A549 (cell line): ENCODE measurements around the gene IRF6. TPM values are rescaled to one million over a fixed set of nuclear protein-coding genes. Genes with fewer than 3 reads are reported as not detected.

ENCODE experiments used
- ATAC-seq, 2 experiments: fragments of 200-7000 bp in 1 of 2; fragments of >200 bp in 1 of 2; cut with Nextera tagmentation in 1 of 2; cut with Tn5 transposase in 1 of 2; 3 replicates each; pipeline versions ENCODE4 v1.8.0 to v1.9.1; 2018 to 2020; ENCODE audit warnings: mild to moderate bottlenecking in 1 of 2, moderate library complexity in 1 of 2
- CTCF ChIA-PET: fragments of 300-600 bp; sonication (Branson Sonifier 250); formaldehyde crosslinking; extraction: SDS; loops from one replicate; lab custom pipeline; 2021; ENCODE audit warnings: antibody characterized with exemption, inconsistent platforms; lab: Yijun Ruan, JAX
- POLR2A ChIA-PET: fragments of 350-600 bp; formaldehyde crosslinking; extraction: SDS; loops from one replicate; lab custom pipeline; 2021; ENCODE audit warnings: antibody characterized with exemption, inconsistent platforms; lab: Yijun Ruan, JAX
- DNase-seq, 2 experiments: peaks; one replicate each; pipeline versions ENCODE4 v3.0.0 to v3.0.0-alpha.2; 2011 to 2016; ENCODE audit warnings: low read depth in 1 of 2, low spot score in 1 of 2
- FAIRE-seq: peaks from 2 replicates; lab custom pipeline; 2011; peaks lifted over from hg19 to GRCh38; lab: Jason Lieb, UNC
- H3K27ac ChIP-seq, 2 experiments: fragments of >200 bp; sonication (Bioruptor Twin); formaldehyde crosslinking; 3 replicates each; pipeline ENCODE4 v1.5.1; 2016 to 2017
- H3K4me1 ChIP-seq: fragments of >200 bp; sonication (Bioruptor Twin); formaldehyde crosslinking; 3 replicates; pipeline ENCODE4 v1.6.1; 2016
- H3K4me2 ChIP-seq: fragments of >200 bp; sonication (Bioruptor Twin); formaldehyde crosslinking; 3 replicates; pipeline ENCODE4 v1.6.1; 2016
- H3K4me3 ChIP-seq: fragments of >200 bp; sonication (Bioruptor Twin); formaldehyde crosslinking; 3 replicates; pipeline ENCODE4 v1.5.1; 2016
- H3K9me3 ChIP-seq: fragments of >200 bp; sonication (Bioruptor Twin); formaldehyde crosslinking; 3 replicates; pipeline ENCODE4 v1.6.1; 2016
- CBX8 ChIP-seq: fragments of 200-600 bp; sonication (generic); IDR thresholded peaks from 2 replicates; pipeline ENCODE4 v1.6.1; 2016
- CEBPB ChIP-seq, 2 experiments: fragments of >200 bp in 1 of 2; sonication (Bioruptor Twin) in 1 of 2; formaldehyde crosslinking in 1 of 2; IDR thresholded peaks; 2 replicates each; pipeline ENCODE4 v1.6.1; 2012 to 2016
- EHF ChIP-seq: fragments of 250-450 bp; sonication (Bioruptor Pico); IDR thresholded peaks from 2 replicates; pipeline ENCODE4 v1.5.0; 2020; ENCODE audit warnings: mild to moderate bottlenecking
- EP300 ChIP-seq, 2 experiments: fragments of >200 bp; sonication (Bioruptor Twin); formaldehyde crosslinking; IDR thresholded peaks; 2 replicates in 1 of 2; 3 replicates in 1 of 2; pipeline ENCODE4 v1.6.1; 2016 to 2017
- ESRRA ChIP-seq: fragments of 150-350 bp; IDR thresholded peaks from 2 replicates; pipeline ENCODE4 v1.6.1; 2014; ENCODE audit warnings: mild to moderate bottlenecking, low read length, borderline replicate concordance
- FOXS1 ChIP-seq: fragments of 250-450 bp; sonication (Bioruptor Pico); IDR thresholded peaks from 2 replicates; pipeline ENCODE4 v1.5.0; 2020; ENCODE audit warnings: mild to moderate bottlenecking, moderate library complexity
- GATA3 ChIP-seq: IDR thresholded peaks from 2 replicates; pipeline ENCODE4 v1.6.1; 2012; ENCODE audit warnings: borderline replicate concordance
- HES2 ChIP-seq: fragments of >200 bp; sonication (Bioruptor Twin); formaldehyde crosslinking; IDR thresholded peaks from 2 replicates; pipeline ENCODE4 v1.6.1; 2016
- HOXB5 ChIP-seq: fragments of 250-450 bp; sonication (Bioruptor Pico); IDR thresholded peaks from 2 replicates; pipeline ENCODE4 v1.5.0; 2020; ENCODE audit warnings: mild to moderate bottlenecking, moderate library complexity
- KDM5A ChIP-seq: fragments of 200-600 bp; sonication (generic); IDR thresholded peaks from 2 replicates; pipeline ENCODE4 v1.6.1; 2016; ENCODE audit warnings: antibody characterized with exemption, mild to moderate bottlenecking
- MAFK ChIP-seq: fragments of 450-650 bp; IDR thresholded peaks from 2 replicates; pipeline ENCODE4 v1.6.1; 2014; ENCODE audit not compliant: partially characterized antibody
- MAZ ChIP-seq: fragments of 150-350 bp; IDR thresholded peaks from 2 replicates; pipeline ENCODE4 v1.6.1; 2014; ENCODE audit warnings: antibody characterized with exemption, low read depth, low read length, borderline replicate concordance
- NR3C1 ChIP-seq: fragments of >200 bp; sonication (Bioruptor Twin); formaldehyde crosslinking; IDR thresholded peaks from 3 replicates; pipeline ENCODE4 v1.6.1; 2017
- POLR2A ChIP-seq: IDR thresholded peaks from 2 replicates; pipeline ENCODE4 v1.6.1; 2012; ENCODE audit warnings: mild to moderate bottlenecking, low read length
- RAD21 ChIP-seq, 2 experiments: fragments of >200 bp in 1 of 2; sonication (Bioruptor Twin) in 1 of 2; formaldehyde crosslinking in 1 of 2; IDR thresholded peaks in 1 of 2; conservative IDR thresholded peaks in 1 of 2; 2 replicates in 1 of 2; 3 replicates in 1 of 2; pipeline ENCODE4 v1.6.1; 2012 to 2018; ENCODE audit warnings: inconsistent platforms in 1 of 2
- RFX5 ChIP-seq: fragments of 450-650 bp; IDR thresholded peaks from 2 replicates; pipeline ENCODE4 v1.7.1; 2014; ENCODE audit warnings: antibody characterized with exemption, mild to moderate bottlenecking, moderate library complexity
- RNF2 ChIP-seq: fragments of 200-600 bp; sonication (generic); IDR thresholded peaks from 2 replicates; pipeline ENCODE4 v1.6.1; 2016; ENCODE audit warnings: low read depth, mild to moderate bottlenecking, antibody characterized with exemption, moderate library complexity, borderline replicate concordance
- SMC3 ChIP-seq: fragments of >200 bp; sonication (Bioruptor Twin); formaldehyde crosslinking; IDR thresholded peaks from 3 replicates; pipeline ENCODE4 v1.6.1; 2018; ENCODE audit warnings: inconsistent platforms
- SREBF2 ChIP-seq: fragments of 450-650 bp; IDR thresholded peaks from 2 replicates; pipeline ENCODE4 v1.6.1; 2014; ENCODE audit warnings: mild to moderate bottlenecking, moderate library complexity
- TFCP2L1 ChIP-seq: fragments of 250-450 bp; sonication (Bioruptor Pico); IDR thresholded peaks from 2 replicates; pipeline ENCODE4 v1.5.0; 2021; ENCODE audit warnings: mild to moderate bottlenecking
- ZNF302 ChIP-seq: fragments of 250-450 bp; sonication (Bioruptor Pico); IDR thresholded peaks from 2 replicates; pipeline ENCODE4 v1.9.0; 2021; ENCODE audit warnings: inconsistent platforms, mild to moderate bottlenecking, moderate library complexity
- ZSCAN20 ChIP-seq: fragments of 250-450 bp; sonication (Bioruptor Pico); IDR thresholded peaks from 2 replicates; pipeline ENCODE4 v1.8.0; 2022; ENCODE audit warnings: mild to moderate bottlenecking, moderate library complexity
- WGBS: methylation state at CpG from one replicate; pipeline ENCODE4 v1.1.6; 2017; ENCODE audit errors: missing lambda C conversion rate; 5-methylcytosine and 5-hydroxymethylcytosine counted together
- polyA plus RNA-seq, 4 experiments: library from polyadenylated mRNA; depleted of rRNA in 3 of 4; stranded (reverse); fragments of >200 nt; fragmentation: RNase III in 1 of 4; extraction: RNeasy Plus Mini Kit Qiagen cat#74134 plus additional on column Dnase treatment in 1 of 4; gene quantifications; 2 replicates in 3 of 4; 3 replicates in 1 of 4; pipeline ENCODE4 v1.2.3, GENCODE V29; 2011 to 2017
- TF ChIP-seq, protein P1 (sequence below): IDR thresholded peaks from 2 replicates; pipeline ENCODE4 v1.6.1; 2012
- TF ChIP-seq, protein P2 (sequence below): fragments of 250-450 bp; sonication (Bioruptor Pico); IDR thresholded peaks from 2 replicates; pipeline ENCODE4 v1.5.0; 2020; ENCODE audit warnings: low read depth, mild to moderate bottlenecking, moderate library complexity
- TF ChIP-seq, protein P3 (sequence below): fragments of 250-450 bp; sonication (Bioruptor Pico); IDR thresholded peaks from 2 replicates; pipeline ENCODE4 v1.5.0; 2021; ENCODE audit warnings: mild to moderate bottlenecking, moderate library complexity, borderline replicate concordance

IRF6 gene
- polyA plus RNA-seq, 2 of the 4 experiments (the other 2 are of a cell fraction), result 0.08 to 0.22 TPM

GRCh38 chr1:209815931-209816341 lies 10.0 kb upstream of the IRF6 start:
- DNase-seq (no peak), ATAC-seq (no peak), FAIRE-seq (no peak)
- Histone ChIP-seq H3K9me3 (no peaks in the 10 kb centered on the region), H3K4me2 (no peak overlapping the region), H3K27ac (no peak overlapping the region), H3K4me1 (no peaks in the 10 kb centered on the region), H3K4me3 (no peak overlapping the region)
- TF ChIP-seq ZNF302 (CRISPR knock-in tag) (no peak), ZSCAN20 (CRISPR knock-in tag) (no peak), KDM5A (no peak), TFCP2L1 (CRISPR knock-in tag) (no peak), GATA3 (no peak), RAD21 (conservative IDR thresholded peaks at IDR 0.05 in 1 of 2, IDR thresholded peaks at IDR 0.05 in 1 of 2) (no peak), MAFK (no peak), RFX5 (no peak), SMC3 (no peak), EHF (CRISPR knock-in tag) (no peak), HES2 (no peak), CEBPB (IDR thresholded peaks at IDR 0.05) (no peak), POLR2A (no peak), FOXS1 (CRISPR knock-in tag) (no peak), EP300 (IDR thresholded peaks at IDR 0.05) (no peak), SREBF2 (no peak)
- TF ChIP-seq, protein P1, sequence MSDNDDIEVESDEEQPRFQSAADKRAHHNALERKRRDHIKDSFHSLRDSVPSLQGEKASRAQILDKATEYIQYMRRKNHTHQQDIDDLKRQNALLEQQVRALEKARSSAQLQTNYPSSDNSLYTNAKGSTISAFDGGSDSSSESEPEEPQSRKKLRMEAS, result no peak
- TF ChIP-seq, protein P2, sequence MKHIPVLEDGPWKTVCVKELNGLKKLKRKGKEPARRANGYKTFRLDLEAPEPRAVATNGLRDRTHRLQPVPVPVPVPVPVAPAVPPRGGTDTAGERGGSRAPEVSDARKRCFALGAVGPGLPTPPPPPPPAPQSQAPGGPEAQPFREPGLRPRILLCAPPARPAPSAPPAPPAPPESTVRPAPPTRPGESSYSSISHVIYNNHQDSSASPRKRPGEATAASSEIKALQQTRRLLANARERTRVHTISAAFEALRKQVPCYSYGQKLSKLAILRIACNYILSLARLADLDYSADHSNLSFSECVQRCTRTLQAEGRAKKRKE (CRISPR knock-in tag), result no peak
- TF ChIP-seq, protein P3, sequence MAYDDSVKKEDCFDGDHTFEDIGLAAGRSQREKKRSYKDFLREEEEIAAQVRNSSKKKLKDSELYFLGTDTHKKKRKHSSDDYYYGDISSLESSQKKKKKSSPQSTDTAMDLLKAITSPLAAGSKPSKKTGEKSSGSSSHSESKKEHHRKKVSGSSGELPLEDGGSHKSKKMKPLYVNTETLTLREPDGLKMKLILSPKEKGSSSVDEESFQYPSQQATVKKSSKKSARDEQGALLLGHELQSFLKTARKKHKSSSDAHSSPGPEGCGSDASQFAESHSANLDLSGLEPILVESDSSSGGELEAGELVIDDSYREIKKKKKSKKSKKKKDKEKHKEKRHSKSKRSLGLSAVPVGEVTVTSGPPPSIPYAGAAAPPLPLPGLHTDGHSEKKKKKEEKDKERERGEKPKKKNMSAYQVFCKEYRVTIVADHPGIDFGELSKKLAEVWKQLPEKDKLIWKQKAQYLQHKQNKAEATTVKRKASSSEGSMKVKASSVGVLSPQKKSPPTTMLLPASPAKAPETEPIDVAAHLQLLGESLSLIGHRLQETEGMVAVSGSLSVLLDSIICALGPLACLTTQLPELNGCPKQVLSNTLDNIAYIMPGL, result no peak
- WGBS, result 53% methylated on average over 4 of the region's 6 CpGs
- CTCF ChIA-PET, result interaction anchor here (0.7 to 7.1 kb wide), 4 partner anchors 7 to 67 kb away, joined by 4 to 62 read pairs (median 7); partner anchors contain the start of gene UTP25
- POLR2A ChIA-PET, result interaction anchor here (0.6 kb wide), 2 partner anchors 8 to 18 kb away, joined by 3 to 5 read pairs; no protein-coding TSS in a partner anchor

DNA sequence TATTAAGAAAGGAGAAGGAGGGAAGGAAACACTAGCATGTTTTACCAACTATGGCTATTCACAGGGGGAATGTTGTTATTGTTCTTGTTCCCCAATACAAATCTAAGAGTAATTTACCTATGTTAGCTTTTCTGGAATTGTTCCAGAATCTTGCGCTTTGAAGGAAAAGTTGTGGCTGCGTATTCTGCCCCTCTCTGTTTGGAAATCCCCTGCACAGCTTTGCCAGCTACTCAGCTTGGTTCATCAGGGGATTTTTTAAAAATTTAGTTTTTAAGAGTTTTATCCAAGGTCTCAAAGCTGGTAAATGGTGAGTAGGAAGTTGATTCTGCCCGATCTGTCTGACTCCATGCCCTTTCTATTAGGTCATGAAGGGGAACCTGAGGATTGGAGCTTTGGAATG lies 9.5 kb upstream of the IRF6 start:
- DNase-seq (no peak), ATAC-seq (no peak), FAIRE-seq (no peak)
- H3K4me3 ChIP-seq, result no peak overlapping the region
- WGBS, result 77% methylated on average over 3 of the region's 3 CpGs
- H3K9me3 ChIP-seq, result no peaks in the 10 kb centered on the region
- POLR2A ChIA-PET, result interaction anchor here (0.6 kb wide), 1 partner anchor 9 kb away, joined by 3 read pairs; no protein-coding TSS in a partner anchor
- no peak overlapping the region for H3K4me2 ChIP-seq
- no peak overlapping the region for H3K27ac ChIP-seq
- CTCF ChIA-PET, result interaction anchor here (0.7 to 7.1 kb wide), 4 partner anchors 7 to 67 kb away, joined by 4 to 62 read pairs (median 7); partner anchors contain the start of gene UTP25
- TF ChIP-seq RFX5 (no peak), RNF2 (no peak), HES2 (no peak), MAFK (no peak), NR3C1 (no peak), HOXB5 (CRISPR knock-in tag) (no peak), CEBPB (IDR thresholded peaks at IDR 0.05) (no peak), CBX8 (no peak), MAZ (no peak), ESRRA (no peak)
- H3K4me1 ChIP-seq, result no peaks in the 10 kb centered on the region
